DMS53 treated with DMSO at 0.1 percent for 48 hours (cell line): ENCODE results near the gene CLSTN2.

Experiments
- DNase-seq: peaks from one replicate; lab custom pipeline; 2025; ENCODE audit not compliant: unreplicated experiment; lab: John Stamatoyannopoulos, UW

Gene CLSTN2

GRCh38 chr3:140004271-140004670 is 69.3 kb downstream of the CLSTN2 start:
- no peak for DNase-seq

GRCh38 chr3:140006331-140006730 is 71.3 kb downstream of the CLSTN2 start:
- no peak for DNase-seq

- DNase-seq = no peak
Measured at GRCh38 chr3:140007081-140007480, 72.1 kb downstream of the CLSTN2 start.

GRCh38 chr3:140007911-140008869 is 73.2 kb downstream of the CLSTN2 start:
- no peak for DNase-seq

GRCh38 chr3:140010391-140010790 is 75.4 kb downstream of the CLSTN2 start:
- DNase-seq = no peak

GRCh38 chr3:140011086-140011485 is 76.1 kb downstream of the CLSTN2 start:
- DNase-seq = no peak

- DNase-seq = no peak
Measured at GRCh38 chr3:140011611-140012277, 76.8 kb downstream of the CLSTN2 start.

GRCh38 chr3:140013220-140013619 is 78.2 kb downstream of the CLSTN2 start:
- no peak for DNase-seq

- no peak for DNase-seq
Measured at GRCh38 chr3:140014831-140015495, 80.0 kb downstream of the CLSTN2 start.

GRCh38 chr3:140015741-140016140 is 80.8 kb downstream of the CLSTN2 start:
- no peak for DNase-seq

- DNase-seq = no peak
Measured at GRCh38 chr3:140018556-140018955, 83.6 kb downstream of the CLSTN2 start.

- no peak for DNase-seq
Measured at GRCh38 chr3:140019946-140020345, 85.0 kb downstream of the CLSTN2 start.

- DNase-seq = no peak
Measured at GRCh38 chr3:140020541-140020940, 85.6 kb downstream of the CLSTN2 start.

GRCh38 chr3:140021269-140021668 is 86.3 kb downstream of the CLSTN2 start:
- DNase-seq = no peak

- no peak for DNase-seq
Measured at GRCh38 chr3:140022066-140022770, 87.2 kb downstream of the CLSTN2 start.

GRCh38 chr3:140023616-140024530 is 88.9 kb downstream of the CLSTN2 start:
- no peak for DNase-seq

GRCh38 chr3:140031170-140031569 is 96.2 kb downstream of the CLSTN2 start:
- no peak for DNase-seq

- no peak for DNase-seq
Measured at GRCh38 chr3:140034058-140034457, 99.1 kb downstream of the CLSTN2 start.

- DNase-seq = no peak
Measured at GRCh38 chr3:140035871-140036270, 100.9 kb downstream of the CLSTN2 start.

- no peak for DNase-seq
Measured at GRCh38 chr3:140050396-140050795, 115.4 kb downstream of the CLSTN2 start.
